ENCODE measurements around the gene SDR42E2. TPM values are rescaled to one million over a fixed set of nuclear protein-coding genes. Genes with fewer than 3 reads are reported as not detected.

Gene SDR42E2
- total and polyA plus RNA-seq, 2 donors (not counting 3 experiments of a cell fraction or from before 2014, with no cell fraction given) = 0.03 to 0.13 TPM

GRCh38 chr16:22194707-22195444, 32.6 kb downstream of the SDR42E2 start:
- Histone ChIP-seq H3K79me2 (ENCODE audit: control insufficient read depth, insufficient read depth, low read length) (no peaks in the 10 kb centered on the region), H3K9me1 (replicated peaks; ENCODE audit: control insufficient read depth, extremely low read depth, insufficient read depth, low read length) (no peaks in the 10 kb centered on the region), H3K4me1 (ENCODE audit: control insufficient read depth, extremely low read depth, insufficient read depth, low read length) (peaks cover 30% of the 10 kb centered on the region), H4K20me1 (replicated peaks; ENCODE audit: control insufficient read depth, extremely low read depth, insufficient read depth, low read length) (no peaks in the 10 kb centered on the region), H3K27ac (ENCODE audit: insufficient read depth, low read depth, low read length) (no peak overlapping the region), H3K27me3 (ENCODE audit: control insufficient read depth in 2 of 2, insufficient read depth in 2 of 2, low read length in 2 of 2) (no peaks in the 10 kb centered on the region), H2AFZ (ENCODE audit: low read depth, low read length) (no peak overlapping the region), H3K9me3 (replicated peaks; ENCODE audit: control insufficient read depth, insufficient read depth, low read length) (no peaks in the 10 kb centered on the region), H3K9ac (replicated peaks; ENCODE audit: extremely low read depth, insufficient read depth, low read length) (no peak overlapping the region), H3K4me2 (ENCODE audit: insufficient read depth, low read length) (no peak overlapping the region), H3K4me3 (replicated peaks in 1 of 3; ENCODE audit: insufficient read depth in 1 of 3, low read depth in 1 of 3, low read length in 3 of 3) (no peak overlapping the region), H3K36me3 (ENCODE audit: control insufficient read depth in 2 of 2, extremely low read depth in 1 of 2, insufficient read depth in 2 of 2, low read length in 2 of 2) (no peaks in the 10 kb centered on the region)
- ChIA-PET POLR2A (no interaction called here), CTCF (interaction anchor here (1.5 to 2.2 kb wide), 2 partner anchors 100 to 106 kb away, joined by 3 to 24 read pairs; no protein-coding TSS in a partner anchor)
- TF ChIP-seq GATA2 (IDR thresholded peaks at IDR 0.05; ENCODE audit: insufficient read depth, insufficient read length, low read depth, low read length) (no peak), MYC (IDR thresholded peaks at IDR 0.05; ENCODE audit: low read depth, low read length) (no peak), POLR2A (IDR thresholded peaks at IDR 0.05; ENCODE audit: low read depth, low read length) (no peak), CTCF (IDR thresholded peaks at IDR 0.05; ENCODE audit: extremely low read depth in 1 of 2, insufficient read depth in 1 of 2, low read depth in 1 of 2, low read length in 2 of 2) (no peak), EZH2 (IDR thresholded peaks at IDR 0.05; ENCODE audit: borderline replicate concordance, low read depth, low read length, severe bottlenecking) (no peak), FOS (IDR thresholded peaks at IDR 0.05; ENCODE audit: borderline replicate concordance, insufficient read depth, low read length) (no peak), POLR2AphosphoS5 (IDR thresholded peaks at IDR 0.05; ENCODE audit: insufficient read depth, low read depth, low read length) (no peak), JUN (IDR thresholded peaks at IDR 0.05; ENCODE audit: borderline replicate concordance, insufficient read depth, insufficient read length, low read depth) (no peak)
- TF ChIP-seq, protein P1, sequence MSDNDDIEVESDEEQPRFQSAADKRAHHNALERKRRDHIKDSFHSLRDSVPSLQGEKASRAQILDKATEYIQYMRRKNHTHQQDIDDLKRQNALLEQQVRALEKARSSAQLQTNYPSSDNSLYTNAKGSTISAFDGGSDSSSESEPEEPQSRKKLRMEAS (IDR thresholded peaks at IDR 0.05; ENCODE audit: insufficient read depth, insufficient read length) = no peak
- DNase-seq (ENCODE audit: low read depth, low spot score) = no peak
- BruUV-seq (replicated peaks) = no TSS peak
- FAIRE-seq = no peak
- intact Hi-C loops (cut with micrococcal nuclease) (loop anchor here (1.0 to 5.0 kb wide), 3 partner anchors 11 to 1293 kb away; partner anchors contain the start of genes DCUN1D3, EEF2K and LYRM1), dilution Hi-C loops (cut with MboI; ENCODE audit: extremely low pct_ligation_motif_present, low sequenced_read_pairs) (no loop called here)
